Motor neuron (in vitro differentiated cells): Measurements from ENCODE around the gene GOLGA6L25. TPM values are rescaled to one million over a fixed set of nuclear protein-coding genes. Genes with fewer than 3 reads are reported as not detected.
"Not testable (repeated sequence)": the region's sequence is repeated elsewhere in the genome, so short reads cannot be mapped to it uniquely, and the experiment has no call there.

ENCODE experiments used
- ATAC-seq, 8 experiments: fragments of 200-7000 bp; cut with Tn5 transposase; replicated peaks in 6 of 8; 2 replicates each; pipeline ENCODE4 v1.8.0; 2021; ENCODE audit warnings: mild to moderate bottlenecking in 8 of 8, moderate library complexity in 8 of 8
- H3K27ac ChIP-seq, 2 donors: fragments of 250-450 bp; sonication (Bioruptor Pico); 2 replicates each; pipeline ENCODE4 v1.9.0; 2021; ENCODE audit warnings: antibody characterized with exemption in 2 of 2, mild to moderate bottlenecking in 2 of 2, moderate library complexity in 1 of 2
- H3K4me1 ChIP-seq, 2 donors: fragments of 250-450 bp; sonication (Bioruptor Pico); replicated peaks in 1 of 2; 2 replicates each; pipeline ENCODE4 v1.6.1; 2021; ENCODE audit warnings: antibody characterized with exemption in 2 of 2, mild to moderate bottlenecking in 2 of 2, moderate library complexity in 1 of 2
- H3K4me3 ChIP-seq, 5 donors: fragments of 250-450 bp; sonication (Bioruptor Pico); 2 replicates each; pipeline ENCODE4 v1.9.0; 2021; ENCODE audit warnings: antibody characterized with exemption in 5 of 5, mild to moderate bottlenecking in 5 of 5, moderate library complexity in 4 of 5
- WGBS, 10 experiments: fragments of 450-650 bp; shearing (Covaris generic); methylation state at CpG; one replicate each; pipeline ENCODE4 v1.0.0; 2022; 5-methylcytosine and 5-hydroxymethylcytosine counted together
- in situ Hi-C, 9 experiments: fragments of 400-800 bp; cut with MboI; loops; one replicate each; pipeline ENCODE4 v1.15.0; 2021; ENCODE audit warnings: low sequenced_read_pairs in 9 of 9, low pct_unique_long_range_greater_than_20kb in 2 of 9; ENCODE audit not compliant: unreplicated experiment in 9 of 9
- total RNA-seq, 8 experiments: library from RNA; unstranded; fragments of 300-600 nt; gene quantifications; 2 replicates each; pipeline versions ENCODE4 v1.2.3 to v1.2.4, GENCODE V29; 2022

The GOLGA6L25 gene
- 1 to 10 TPM in 2 of 8 experiments, under 1 TPM in 2, not detected in 4; 0.37 to 2.2 (median 1.3) TPM for total RNA-seq

DNA sequence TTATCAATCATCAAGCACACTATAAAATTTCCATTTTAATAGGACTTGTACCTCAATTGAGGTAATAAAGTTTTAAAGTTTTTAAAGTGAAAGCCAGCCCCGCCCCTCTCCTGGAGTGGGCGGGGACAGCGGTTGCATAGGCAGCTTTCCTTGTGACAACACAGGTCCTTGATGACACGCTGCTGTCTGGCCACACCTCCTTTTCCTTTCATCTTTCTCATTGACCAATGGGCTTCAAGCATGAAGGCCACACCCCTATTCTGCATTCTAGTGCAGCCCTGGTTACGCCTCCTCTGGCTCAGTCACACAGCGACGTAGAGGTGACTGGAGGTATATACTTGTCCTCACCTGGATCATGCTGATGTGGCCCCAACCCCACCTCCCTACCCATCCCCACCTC is at the start of gene GOLGA6L25:
Gene GOLGA6L25 (plus strand): TSS at position 301 of the 400 bp plus-strand sequence. CDS start 61 bp downstream, at position 362.
- H3K4me1 ChIP-seq, H3K4me3 ChIP-seq, H3K27ac ChIP-seq, in situ Hi-C loops, ATAC-seq: not testable (repeated sequence)
- WGBS, 10 experiments, result no CpG with 5 or more reads among the region's 7 CpGs

- peak in 5 of 8 experiments; percentile 18 to 57 (median 52) for ATAC-seq
- H3K4me3 ChIP-seq, H3K27ac ChIP-seq, in situ Hi-C loops, H3K4me1 ChIP-seq: not testable (repeated sequence)
- no CpG with 5 or more reads among the region's 63 CpGs for WGBS, 10 experiments
Observed at GRCh38 chr15:28508217-28508889, 45.0 kb upstream of the GOLGA6L25 start.

DNA sequence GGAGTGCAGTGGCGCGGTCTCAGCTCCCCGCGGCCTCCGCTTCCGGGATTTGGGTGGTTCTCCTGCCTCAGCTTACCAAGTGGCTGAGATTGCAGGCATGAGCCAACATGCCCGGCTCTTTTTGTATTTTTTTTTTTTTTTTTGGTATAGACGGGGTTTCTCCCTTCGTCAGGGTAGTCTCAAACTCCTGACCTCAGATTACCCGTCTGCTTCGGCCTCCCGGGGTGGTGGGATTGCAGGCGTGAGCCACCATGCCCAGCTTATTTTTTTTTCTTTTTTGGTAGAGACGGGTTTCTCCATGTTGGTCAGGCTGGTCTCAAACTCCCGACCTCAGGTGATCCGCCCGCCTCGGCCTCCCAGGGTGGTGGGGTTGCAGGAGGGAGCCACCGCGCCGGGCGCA is 39.2 kb upstream of the GOLGA6L25 start:
- H3K4me3 ChIP-seq, ATAC-seq, H3K27ac ChIP-seq, in situ Hi-C loops, H3K4me1 ChIP-seq: not testable (repeated sequence)
- WGBS, 10 experiments, result no CpG with 5 or more reads among the region's 22 CpGs

GRCh38 chr15:28515208-28515607 is 38.2 kb upstream of the GOLGA6L25 start:
- H3K4me1 ChIP-seq, H3K4me3 ChIP-seq, in situ Hi-C loops, H3K27ac ChIP-seq, ATAC-seq: not testable (repeated sequence)
- no CpG with 5 or more reads among the region's 11 CpGs for WGBS, 10 experiments

DNA sequence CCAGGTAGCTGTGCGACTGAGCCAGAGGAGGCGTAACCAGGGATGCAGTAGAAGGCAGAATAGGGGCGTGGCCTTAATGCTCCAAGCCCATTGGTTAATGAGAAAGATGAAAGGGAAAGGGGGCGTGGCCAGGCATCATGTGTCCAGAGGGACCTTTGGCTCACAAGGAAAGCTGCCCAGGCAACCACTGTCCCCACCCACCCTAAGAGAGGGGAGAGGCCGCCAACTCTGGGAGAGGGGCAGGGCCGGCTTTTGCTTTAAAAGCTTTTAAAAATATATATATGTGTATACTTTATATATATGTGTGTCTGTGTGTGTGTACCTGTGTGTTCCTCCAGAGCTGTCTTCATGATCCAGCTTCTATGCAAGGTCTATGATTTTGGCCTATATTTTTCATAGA is 20.4 kb upstream of the GOLGA6L25 start, which contains the start of gene GOLGA8G:
Gene GOLGA8G (minus strand): TSS at position 18 of the 400 bp plus-strand sequence. CDS start 62 bp downstream, outside the sequence.
- no CpG with 5 or more reads among the region's 6 CpGs for WGBS, 10 experiments
- ATAC-seq, H3K27ac ChIP-seq, H3K4me1 ChIP-seq, in situ Hi-C loops, H3K4me3 ChIP-seq: not testable (repeated sequence)

GRCh38 chr15:28573351-28573750 is 20.0 kb downstream of the GOLGA6L25 start:
- WGBS, 10 experiments, result no CpG with 5 or more reads among the region's 13 CpGs
- H3K4me3 ChIP-seq, H3K4me1 ChIP-seq, ATAC-seq, in situ Hi-C loops, H3K27ac ChIP-seq: not testable (repeated sequence)

DNA sequence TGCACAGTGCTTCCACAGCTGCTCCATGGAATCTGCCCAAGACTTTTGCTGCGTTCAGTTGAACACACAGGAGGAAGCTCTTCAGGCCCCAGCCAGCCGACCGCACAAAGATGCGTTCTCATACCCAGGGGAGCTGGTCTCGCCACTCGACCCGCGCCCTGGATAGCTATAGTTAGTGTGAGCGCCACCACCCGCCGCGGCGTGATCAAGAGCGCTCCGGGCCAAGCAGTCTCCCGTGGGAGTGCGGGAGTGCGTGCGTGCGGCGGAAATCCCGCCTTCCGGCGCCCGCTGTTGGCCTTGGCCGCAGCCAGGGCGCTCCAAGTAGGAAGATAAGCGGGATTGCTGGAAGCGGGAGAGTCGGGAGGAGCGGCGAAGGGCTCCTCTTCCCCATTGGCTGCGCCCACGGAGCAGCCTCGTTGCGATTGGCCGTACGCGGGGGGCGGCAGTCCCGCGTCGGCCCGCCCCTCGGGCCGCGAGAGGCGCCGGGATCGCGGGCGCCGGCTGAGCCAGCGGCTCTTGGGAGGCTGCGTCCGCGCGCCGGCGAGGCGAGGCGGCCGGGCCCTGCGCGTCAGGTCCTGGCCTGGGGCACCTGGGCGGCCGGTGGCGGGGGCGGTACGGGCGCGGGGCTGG is 35.7 kb downstream of the GOLGA6L25 start:
- peak in 1 of 8 experiments; percentile 65 for ATAC-seq
- H3K4me3 ChIP-seq, result peak overlapping the region in 3 of 5 donors; percentile 56 to 99 (median 68)
- H3K4me1 ChIP-seq, H3K27ac ChIP-seq, in situ Hi-C loops: not testable (repeated sequence)
- WGBS, 10 experiments, result no CpG with 5 or more reads among the region's 72 CpGs

- H3K27ac ChIP-seq, result peak overlapping the region; percentile 51 to 87
- ATAC-seq, H3K4me1 ChIP-seq, in situ Hi-C loops: not testable (repeated sequence)
- peak overlapping the region; percentile 56 to 99 (median 78) for H3K4me3 ChIP-seq
- WGBS, 10 experiments, result no CpG with 5 or more reads among the region's 9 CpGs
Observed at GRCh38 chr15:28589769-28590168, 36.4 kb downstream of the GOLGA6L25 start.

- no CpG with 5 or more reads among the region's 3 CpGs for WGBS, 10 experiments
Observed at GRCh38 chr15:28592395-28592794, 39.0 kb downstream of the GOLGA6L25 start.

GRCh38 chr15:28593424-28594129 is 40.2 kb downstream of the GOLGA6L25 start:
- H3K27ac ChIP-seq, H3K4me3 ChIP-seq, in situ Hi-C loops, ATAC-seq, H3K4me1 ChIP-seq: not testable (repeated sequence)
- no CpG with 5 or more reads among the region's 5 CpGs for WGBS, 10 experiments

More at GRCh38 chr15:28592395-28592794, 39.0 kb downstream of the GOLGA6L25 start:
- H3K4me1 ChIP-seq, H3K4me3 ChIP-seq, H3K27ac ChIP-seq, in situ Hi-C loops, ATAC-seq: not testable (repeated sequence)

DNA sequence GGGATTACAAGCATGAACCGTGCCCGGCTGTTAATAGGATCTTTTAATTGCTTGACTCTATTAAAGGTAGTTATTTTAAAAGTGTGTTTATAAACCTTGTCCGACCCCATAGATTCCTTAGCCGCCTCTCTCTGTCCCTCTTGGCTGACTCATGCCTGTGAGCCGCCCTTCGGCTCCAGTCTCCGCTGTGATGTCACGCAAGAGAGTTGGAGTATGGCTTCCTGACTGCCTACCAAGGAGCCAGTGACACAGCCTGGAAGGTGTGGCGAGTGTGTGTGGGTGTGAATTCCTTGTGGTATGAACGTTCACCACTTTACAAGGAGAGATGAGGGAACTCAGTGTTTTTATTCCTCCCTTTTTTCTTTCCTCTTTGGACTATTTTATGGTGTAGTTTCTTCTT is 44.1 kb downstream of the GOLGA6L25 start:
- H3K27ac ChIP-seq, in situ Hi-C loops, H3K4me3 ChIP-seq, ATAC-seq, H3K4me1 ChIP-seq: not testable (repeated sequence)
- WGBS, 10 experiments, result no CpG with 5 or more reads among the region's 10 CpGs

DNA sequence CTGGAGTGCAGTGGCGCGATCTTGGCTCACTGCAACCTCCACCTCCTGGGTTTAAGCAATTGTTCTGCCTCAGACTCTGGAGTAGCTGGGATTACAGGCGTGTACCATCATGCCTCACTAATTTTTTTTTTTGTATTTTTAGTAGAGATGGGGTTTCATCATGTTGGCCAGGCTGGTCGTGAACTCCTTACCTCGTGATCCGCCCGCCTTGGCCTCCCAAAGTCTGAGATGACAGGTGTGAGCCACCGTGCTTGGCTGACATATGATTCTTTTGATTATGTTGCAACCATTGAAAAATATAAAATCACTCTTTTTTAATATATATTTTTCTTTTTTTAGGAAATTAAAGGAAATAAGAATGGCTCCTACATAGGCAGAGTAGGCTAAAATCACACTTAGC is 44.8 kb downstream of the GOLGA6L25 start:
- H3K4me3 ChIP-seq, H3K27ac ChIP-seq, H3K4me1 ChIP-seq, in situ Hi-C loops, ATAC-seq: not testable (repeated sequence)
- WGBS, 10 experiments, result no CpG with 5 or more reads among the region's 8 CpGs

DNA sequence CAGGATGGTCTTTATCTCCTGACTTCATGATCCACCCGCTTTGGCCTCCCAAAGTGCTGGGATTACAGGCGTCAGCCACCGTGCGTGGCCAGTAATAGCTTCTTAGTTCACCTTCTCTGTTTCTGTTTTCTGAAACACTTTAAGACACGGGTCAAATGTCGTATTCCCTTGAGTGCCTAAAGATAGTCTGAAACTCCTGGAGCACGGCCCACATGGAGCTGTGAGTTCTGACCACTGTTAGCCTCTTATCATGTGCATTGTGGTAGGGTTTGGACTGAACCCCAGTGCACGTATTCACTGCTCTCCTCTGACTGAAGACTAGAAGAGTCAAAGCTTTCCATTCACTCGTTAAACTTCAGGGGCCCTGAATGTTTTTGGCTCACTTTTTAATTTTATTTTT is 48.8 kb downstream of the GOLGA6L25 start:
- H3K4me3 ChIP-seq, ATAC-seq, H3K4me1 ChIP-seq, H3K27ac ChIP-seq, in situ Hi-C loops: not testable (repeated sequence)
- WGBS, 10 experiments, result no CpG with 5 or more reads among the region's 9 CpGs
